Measurements from ENCODE around the gene ACBD4. TPM values are rescaled to one million over a fixed set of nuclear protein-coding genes. Genes with fewer than 3 reads are reported as not detected.

ACBD4 gene
- polyA plus RNA-seq, 1 of the 3 experiments (the other 2 are of a cell fraction): 15.8 TPM

DNA sequence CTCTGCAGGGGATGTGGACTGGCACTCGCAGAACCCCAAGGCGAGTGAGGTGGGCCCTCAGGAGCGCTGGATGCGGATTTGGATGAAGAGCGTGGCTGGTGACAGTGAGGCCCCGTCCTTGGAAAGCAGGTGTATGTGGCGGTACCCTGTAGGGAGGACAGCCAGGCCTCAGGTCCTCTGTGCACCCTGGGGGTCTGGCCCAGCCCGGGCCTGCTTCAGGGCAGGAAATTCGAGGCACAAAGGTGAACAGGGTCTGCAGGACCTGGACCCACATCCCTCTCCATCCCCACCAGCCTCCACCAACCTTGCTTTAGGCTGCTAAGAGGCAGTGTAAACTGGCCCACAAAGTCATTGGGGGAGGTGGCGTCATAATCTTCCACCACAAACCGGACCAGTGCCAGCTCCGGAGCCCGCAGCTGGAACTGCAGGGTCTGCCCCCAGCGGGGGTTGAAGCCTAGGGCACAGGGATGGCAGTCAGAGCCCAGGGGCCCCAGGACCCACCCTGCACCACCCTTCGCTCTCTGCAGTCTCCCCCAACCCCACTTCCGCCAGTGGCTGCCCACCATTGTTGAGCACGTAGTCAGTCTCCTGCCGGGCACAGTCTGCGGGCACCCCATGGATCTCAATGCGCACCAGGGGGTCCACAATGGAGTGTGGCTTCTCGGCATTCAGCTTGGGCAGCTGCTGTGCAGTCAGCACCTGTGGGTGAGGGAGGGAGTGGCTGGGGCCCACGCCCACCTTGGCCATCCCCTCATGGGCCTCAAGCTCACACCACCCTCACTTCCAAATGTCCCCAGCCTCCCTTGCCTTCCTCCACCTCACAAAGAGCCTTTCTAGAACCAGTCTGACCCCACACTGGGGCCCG, 22.7 kb upstream of the ACBD4 start:
- DNase-seq: no peak
- TF ChIP-seq NFIC (IDR thresholded peaks at IDR 0.05; ENCODE audit: borderline replicate concordance) (no peak), RFX5 (IDR thresholded peaks at IDR 0.05; ENCODE audit: low read length) (no peak), REST (IDR thresholded peaks at IDR 0.05; ENCODE audit: low read depth, low read length) (no peak), EP300 (IDR thresholded peaks at IDR 0.05; ENCODE audit: borderline replicate concordance in 1 of 2, low read depth in 1 of 2, low read length in 1 of 2) (no peak)
- Histone ChIP-seq H2AFZ (ENCODE audit: low read depth) (no peak overlapping the region), H3K4me1 (ENCODE audit: control insufficient read depth in 1 of 2, insufficient read depth in 2 of 2, low read depth in 1 of 2, low read length in 1 of 2) (peaks cover 0 to 21% of the 10 kb centered on the region in 2 experiments; a peak in 1 of 4 replicates), H3F3A (replicated peaks; ENCODE audit: insufficient read depth) (peaks cover 5% of the 10 kb centered on the region), H3K27ac (ENCODE audit: low read depth in 2 of 2, low read length in 1 of 2) (no peak overlapping the region), H4K20me1 (ENCODE audit: insufficient read depth) (no peaks in the 10 kb centered on the region), H3K27me3 (ENCODE audit: insufficient read depth) (no peaks in the 10 kb centered on the region), H3K4me2 (no peak overlapping the region), H3K36me3 (replicated peaks in 1 of 2; ENCODE audit: control insufficient read depth in 1 of 2, insufficient read depth in 2 of 2, low read length in 1 of 2) (peaks cover 5 to 22% of the 10 kb centered on the region in 2 experiments), H3K9ac (no peak overlapping the region), H3K9me3 (no peaks in the 10 kb centered on the region), H3K79me2 (ENCODE audit: insufficient read depth) (no peaks in the 10 kb centered on the region), H3K4me3 (ENCODE audit: low read depth in 2 of 2, low read length in 1 of 2) (no peak overlapping the region), H3K9me2 (no peaks in the 10 kb centered on the region)
- CTCF ChIA-PET: interaction anchor here (1.0 to 2.5 kb wide), 4 partner anchors 13 to 334 kb away, joined by 3 to 17 read pairs (median 7); partner anchors contain the start of genes ACBD4 and PLCD3
- WGBS (ENCODE audit: low lambda C conversion rate): 98% methylated on average over 20 of the region's 23 CpGs
- POLR2A ChIA-PET: no interaction called here

DNA sequence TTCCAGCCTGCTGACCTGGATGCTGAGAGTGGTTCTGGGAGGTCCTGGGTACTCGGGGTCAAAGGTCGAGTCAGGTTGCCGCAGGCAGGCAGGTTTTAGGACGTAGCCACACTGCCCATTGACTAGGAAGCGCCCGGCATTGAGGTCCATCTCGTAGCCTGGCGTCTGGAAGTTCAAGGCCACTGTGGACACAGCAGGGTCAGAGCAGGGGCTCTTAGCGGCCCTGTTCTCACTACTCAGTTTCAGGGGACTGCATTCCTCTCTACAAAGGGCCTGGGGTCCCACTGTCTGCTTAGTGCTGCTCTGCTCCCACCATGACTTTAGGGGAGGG, 22.1 kb upstream of the ACBD4 start:
- H3K4me3 ChIP-seq (ENCODE audit: low read depth in 2 of 2, low read length in 1 of 2): no peak overlapping the region
- no peak for DNase-seq
- H3K9ac ChIP-seq: no peak overlapping the region
- no peak overlapping the region for H3K27ac ChIP-seq (ENCODE audit: low read depth in 2 of 2, low read length in 1 of 2)
- no peaks in the 10 kb centered on the region for H3K27me3 ChIP-seq (ENCODE audit: insufficient read depth)
- ChIA-PET POLR2A (no interaction called here), CTCF (interaction anchor here (1.0 to 2.5 kb wide), 3 partner anchors 14 to 22 kb away, joined by 5 to 17 read pairs (median 16); partner anchors contain the start of genes ACBD4 and PLCD3)
- H2AFZ ChIP-seq (ENCODE audit: low read depth): no peak overlapping the region
- H4K20me1 ChIP-seq (ENCODE audit: insufficient read depth): no peaks in the 10 kb centered on the region
- H3K79me2 ChIP-seq (ENCODE audit: insufficient read depth): no peaks in the 10 kb centered on the region
- no peaks in the 10 kb centered on the region for H3K9me3 ChIP-seq
- no peaks in the 10 kb centered on the region for H3K9me2 ChIP-seq
- peaks cover 0 to 21% of the 10 kb centered on the region in 2 experiments; a peak in 1 of 4 replicates for H3K4me1 ChIP-seq (ENCODE audit: control insufficient read depth in 1 of 2, insufficient read depth in 2 of 2, low read depth in 1 of 2, low read length in 1 of 2)
- peaks cover 5% of the 10 kb centered on the region for H3F3A ChIP-seq (replicated peaks; ENCODE audit: insufficient read depth)
- no peak overlapping the region for H3K4me2 ChIP-seq
- H3K36me3 ChIP-seq (replicated peaks in 1 of 2; ENCODE audit: control insufficient read depth in 1 of 2, insufficient read depth in 2 of 2, low read length in 1 of 2): peaks cover 5 to 23% of the 10 kb centered on the region in 2 experiments
- 90% methylated on average over 5 of the region's 9 CpGs for WGBS (ENCODE audit: low lambda C conversion rate)
- TF ChIP-seq, protein P1, sequence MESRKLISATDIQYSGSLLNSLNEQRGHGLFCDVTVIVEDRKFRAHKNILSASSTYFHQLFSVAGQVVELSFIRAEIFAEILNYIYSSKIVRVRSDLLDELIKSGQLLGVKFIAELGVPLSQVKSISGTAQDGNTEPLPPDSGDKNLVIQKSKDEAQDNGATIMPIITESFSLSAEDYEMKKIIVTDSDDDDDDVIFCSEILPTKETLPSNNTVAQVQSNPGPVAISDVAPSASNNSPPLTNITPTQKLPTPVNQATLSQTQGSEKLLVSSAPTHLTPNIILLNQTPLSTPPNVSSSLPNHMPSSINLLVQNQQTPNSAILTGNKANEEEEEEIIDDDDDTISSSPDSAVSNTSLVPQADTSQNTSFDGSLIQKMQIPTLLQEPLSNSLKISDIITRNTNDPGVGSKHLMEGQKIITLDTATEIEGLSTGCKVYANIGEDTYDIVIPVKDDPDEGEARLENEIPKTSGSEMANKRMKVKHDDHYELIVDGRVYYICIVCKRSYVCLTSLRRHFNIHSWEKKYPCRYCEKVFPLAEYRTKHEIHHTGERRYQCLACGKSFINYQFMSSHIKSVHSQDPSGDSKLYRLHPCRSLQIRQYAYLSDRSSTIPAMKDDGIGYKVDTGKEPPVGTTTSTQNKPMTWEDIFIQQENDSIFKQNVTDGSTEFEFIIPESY (IDR thresholded peaks at IDR 0.05; ENCODE audit: borderline replicate concordance, low read depth): no peak
- TF ChIP-seq POLR2AphosphoS5 (IDR thresholded peaks at IDR 0.05; ENCODE audit: low read depth, low read length) (no peak), FOSL2 (IDR thresholded peaks at IDR 0.05; ENCODE audit: borderline replicate concordance, low read depth) (no peak), EZH2phosphoT487 (IDR thresholded peaks at IDR 0.05; ENCODE audit: borderline replicate concordance, low read depth) (no peak), RXRA (IDR thresholded peaks at IDR 0.05; ENCODE audit: borderline replicate concordance, low read depth) (no peak), RFX5 (IDR thresholded peaks at IDR 0.05; ENCODE audit: low read length) (no peak), GATA2 (CRISPR knock-in tag; IDR thresholded peaks at IDR 0.05) (no peak), SIN3A (IDR thresholded peaks at IDR 0.05; ENCODE audit: borderline replicate concordance, low read depth, low read length) (no peak), REST (IDR thresholded peaks at IDR 0.05; ENCODE audit: low read depth, low read length) (no peak), CTCF (IDR thresholded peaks at IDR 0.05) (no peak), TCF12 (IDR thresholded peaks at IDR 0.05) (no peak)

Measured in SK-N-SH (cell line).